DND-41 (cell line): ENCODE results near the gene TMCO1.

ENCODE experiments used
- EZH2 ChIP-seq: IDR thresholded peaks from 3 replicates; pipeline ENCODE4 v1.6.1; 2012; ENCODE audit warnings: borderline replicate concordance, low read depth, mild to moderate bottlenecking, moderate library complexity, low read length, inconsistent platforms; ENCODE audit not compliant: severe bottlenecking
- TF ChIP-seq, protein P1 (sequence below): IDR thresholded peaks from 2 replicates; pipeline ENCODE4 v1.5.1; 2012; ENCODE audit warnings: borderline replicate concordance, low read length, moderate library complexity, mild to moderate bottlenecking; ENCODE audit not compliant: poor library complexity, severe bottlenecking; ENCODE audit errors: extremely low read depth

DNA sequence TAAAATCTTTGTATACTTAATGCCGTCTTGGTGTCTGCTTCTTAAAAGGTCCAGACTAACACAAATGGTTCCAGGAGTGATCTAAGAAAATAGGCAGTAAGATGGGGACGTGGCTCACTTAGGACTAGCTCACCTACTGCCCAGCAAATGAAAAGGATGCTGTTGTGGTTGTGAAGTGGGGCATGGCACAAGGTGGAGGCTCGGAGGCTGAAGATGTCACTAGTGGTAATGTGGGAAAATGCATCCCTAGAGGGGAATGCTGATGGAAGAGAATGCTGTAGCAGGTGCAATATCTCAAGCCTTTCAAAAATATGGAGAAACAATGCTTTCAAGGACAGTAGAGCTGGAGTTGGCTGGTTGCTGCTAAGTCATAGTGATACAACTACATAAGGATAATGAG, 47.5 kb upstream of the TMCO1 start:
- TF ChIP-seq, protein P1, sequence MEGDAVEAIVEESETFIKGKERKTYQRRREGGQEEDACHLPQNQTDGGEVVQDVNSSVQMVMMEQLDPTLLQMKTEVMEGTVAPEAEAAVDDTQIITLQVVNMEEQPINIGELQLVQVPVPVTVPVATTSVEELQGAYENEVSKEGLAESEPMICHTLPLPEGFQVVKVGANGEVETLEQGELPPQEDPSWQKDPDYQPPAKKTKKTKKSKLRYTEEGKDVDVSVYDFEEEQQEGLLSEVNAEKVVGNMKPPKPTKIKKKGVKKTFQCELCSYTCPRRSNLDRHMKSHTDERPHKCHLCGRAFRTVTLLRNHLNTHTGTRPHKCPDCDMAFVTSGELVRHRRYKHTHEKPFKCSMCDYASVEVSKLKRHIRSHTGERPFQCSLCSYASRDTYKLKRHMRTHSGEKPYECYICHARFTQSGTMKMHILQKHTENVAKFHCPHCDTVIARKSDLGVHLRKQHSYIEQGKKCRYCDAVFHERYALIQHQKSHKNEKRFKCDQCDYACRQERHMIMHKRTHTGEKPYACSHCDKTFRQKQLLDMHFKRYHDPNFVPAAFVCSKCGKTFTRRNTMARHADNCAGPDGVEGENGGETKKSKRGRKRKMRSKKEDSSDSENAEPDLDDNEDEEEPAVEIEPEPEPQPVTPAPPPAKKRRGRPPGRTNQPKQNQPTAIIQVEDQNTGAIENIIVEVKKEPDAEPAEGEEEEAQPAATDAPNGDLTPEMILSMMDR: no peak
- no peak for TF ChIP-seq EZH2
